Cerebellar nuclear complex (tissue), 1 donor: ENCODE measurements around the gene PLET1.
"Not testable (repeated sequence)": the region's sequence is repeated elsewhere in the genome, so short reads cannot be mapped to it uniquely, and the experiment has no call there.

Source experiments
- DNase-seq, 2 experiments: peaks; one replicate each; lab custom pipeline; 2025; lab: John Stamatoyannopoulos, UW

The PLET1 gene

DNA sequence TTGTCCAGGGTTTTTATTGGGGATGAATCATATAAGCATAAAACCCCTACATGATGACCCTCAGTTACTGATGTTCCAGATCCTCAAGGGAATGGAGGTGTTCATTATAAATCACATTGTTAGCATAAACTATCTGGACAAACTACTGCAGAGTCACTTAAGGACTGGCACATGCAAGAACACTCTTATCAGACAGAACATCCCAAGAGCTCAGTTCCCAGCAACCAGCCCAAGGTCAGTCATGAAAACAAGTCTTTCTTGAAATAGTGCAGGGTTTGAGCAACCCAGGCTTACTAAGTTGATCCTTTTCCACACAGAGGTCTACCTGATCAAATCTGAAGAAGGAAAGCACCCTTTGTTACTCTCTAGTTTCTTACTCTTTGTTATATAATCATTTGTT lies 48.0 kb downstream of the PLET1 start:
- no peak for DNase-seq

DNA sequence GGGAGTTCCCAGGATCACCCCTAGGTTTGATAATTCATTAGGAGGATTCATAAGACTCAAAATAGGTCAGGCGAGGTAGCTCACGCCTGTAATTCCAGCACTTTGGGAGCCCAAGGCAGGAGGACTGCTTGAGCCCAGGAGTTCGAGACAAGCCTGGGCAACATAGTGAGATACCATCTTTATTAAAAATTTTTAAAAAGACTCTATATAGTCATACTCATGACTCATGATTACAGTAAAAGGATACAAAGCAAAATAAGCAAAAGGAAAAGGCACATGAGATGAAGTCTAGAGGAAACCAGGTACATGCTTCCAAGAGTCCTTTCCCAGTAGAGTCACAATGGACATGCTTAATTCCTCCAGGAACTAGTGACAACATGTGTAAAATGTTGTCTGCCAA lies 48.4 kb downstream of the PLET1 start:
- no peak for DNase-seq

DNA sequence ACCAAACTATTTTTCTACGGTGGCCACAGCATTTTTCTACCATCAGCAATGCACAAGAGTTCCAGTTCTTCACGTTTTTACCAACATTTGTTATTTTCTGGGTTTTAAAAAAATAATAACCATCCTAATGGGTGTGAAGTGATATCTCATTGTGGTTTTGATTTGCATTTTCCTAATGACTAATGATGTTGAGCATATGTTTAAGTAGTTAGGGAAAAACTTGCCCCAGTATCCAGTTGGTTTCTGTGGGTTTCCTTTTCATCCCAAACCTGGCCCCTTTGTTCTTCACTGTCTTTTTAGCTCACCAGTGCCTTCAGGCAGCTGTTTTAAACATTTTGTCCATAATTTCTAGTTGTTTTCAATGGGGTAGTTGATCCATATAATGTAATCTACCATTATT lies 49.1 kb downstream of the PLET1 start:
- no peak for DNase-seq

DNA sequence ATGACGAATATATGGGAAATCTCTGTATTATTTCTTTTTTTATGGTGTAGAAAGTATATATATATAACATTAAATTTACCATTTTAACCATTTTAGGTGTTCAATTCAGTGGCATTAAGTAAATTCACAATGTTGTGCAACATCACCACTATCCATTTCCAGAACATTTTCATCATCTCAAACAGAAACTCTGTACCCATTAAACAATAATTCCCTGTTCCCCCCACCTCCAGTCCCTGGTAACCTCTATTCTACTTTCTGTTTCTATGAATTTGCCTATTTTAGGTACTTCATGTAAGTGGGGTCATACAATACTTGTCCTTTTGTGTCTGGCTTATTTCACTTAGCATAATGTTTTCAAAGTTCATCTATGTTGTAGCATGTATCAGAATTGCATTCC lies 49.8 kb downstream of the PLET1 start:
- no peak for DNase-seq

DNA sequence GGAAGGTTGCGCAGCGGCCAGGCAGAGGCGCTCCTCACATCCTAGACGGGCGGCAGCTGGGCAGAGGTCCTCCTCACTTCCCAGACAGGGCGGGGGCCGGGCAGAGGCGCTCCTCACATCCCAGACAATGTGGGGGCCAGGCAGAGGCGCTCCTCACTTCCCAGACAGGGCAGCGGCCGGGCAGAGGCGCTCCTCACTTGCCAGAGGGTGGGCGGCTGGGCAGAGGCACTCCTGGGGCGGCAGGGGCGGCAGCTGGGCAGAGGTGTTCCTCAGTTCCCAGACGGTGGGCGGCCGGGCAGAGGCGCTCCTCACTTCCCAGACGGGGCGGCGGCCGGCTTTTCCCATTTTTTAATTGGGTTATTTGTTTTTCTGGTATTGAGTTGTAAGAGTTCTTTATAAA lies 54.6 kb downstream of the PLET1 start:
- no peak for DNase-seq

DNA sequence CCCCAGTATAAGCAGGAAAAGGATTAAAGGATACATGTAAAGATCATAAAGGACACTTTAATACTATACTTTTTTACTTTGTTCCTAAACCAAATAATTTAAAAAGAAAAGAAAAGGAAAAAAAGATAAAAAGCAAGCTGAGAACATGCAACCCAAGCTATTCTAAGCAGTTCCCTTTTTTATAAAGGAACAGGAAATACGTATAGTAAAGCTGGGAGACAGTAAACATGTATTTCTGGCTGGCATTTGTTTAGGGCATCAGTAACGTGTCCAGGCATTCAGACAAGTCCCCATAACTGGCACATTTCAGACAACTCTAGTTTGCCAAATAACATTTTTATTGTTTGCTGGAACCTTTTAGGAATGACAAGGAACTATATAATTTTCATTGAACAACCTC lies 60.4 kb downstream of the PLET1 start:
- DNase-seq, result no peak

DNA sequence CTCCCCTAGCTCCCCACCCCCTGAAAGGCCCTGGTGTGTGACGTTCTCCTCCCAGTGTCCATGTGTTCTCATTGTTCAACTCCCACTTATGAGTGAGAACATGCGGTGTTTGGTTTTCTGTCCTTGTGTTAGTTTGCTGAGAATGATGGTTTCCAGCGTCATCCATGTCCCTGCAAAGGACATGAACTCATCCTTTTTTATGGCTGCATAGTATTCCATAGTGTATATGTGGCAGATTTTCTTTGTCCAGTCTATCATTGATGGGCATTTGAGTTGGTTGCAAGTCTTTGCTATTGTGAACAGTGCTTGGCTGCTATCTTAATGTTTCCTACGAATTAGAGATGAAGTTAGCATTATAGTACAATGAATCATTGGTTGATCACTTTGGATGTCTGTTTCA lies 61.6 kb downstream of the PLET1 start:
- DNase-seq, result not testable (repeated sequence)
